Epithelial cell of esophagus (primary cell): ENCODE measurements around the gene ZPBP2.

Experiments used
- DNase-seq: peaks from one replicate; pipeline ENCODE4 v3.0.0; 2010; ENCODE audit warnings: low read depth
- H3K4me3 ChIP-seq: 2 replicates; pipeline ENCODE4 v1.5.1; 2011; ENCODE audit warnings: mild to moderate bottlenecking, low read length, control low read depth
- TF ChIP-seq, protein P1 (sequence below): IDR thresholded peaks from 2 replicates; pipeline ENCODE4 v1.5.1; 2011; ENCODE audit warnings: low read depth, mild to moderate bottlenecking, low read length, control low read depth, inconsistent platforms; ENCODE audit not compliant: insufficient read depth; ENCODE audit errors: missing control alignments

ZPBP2 gene

DNA sequence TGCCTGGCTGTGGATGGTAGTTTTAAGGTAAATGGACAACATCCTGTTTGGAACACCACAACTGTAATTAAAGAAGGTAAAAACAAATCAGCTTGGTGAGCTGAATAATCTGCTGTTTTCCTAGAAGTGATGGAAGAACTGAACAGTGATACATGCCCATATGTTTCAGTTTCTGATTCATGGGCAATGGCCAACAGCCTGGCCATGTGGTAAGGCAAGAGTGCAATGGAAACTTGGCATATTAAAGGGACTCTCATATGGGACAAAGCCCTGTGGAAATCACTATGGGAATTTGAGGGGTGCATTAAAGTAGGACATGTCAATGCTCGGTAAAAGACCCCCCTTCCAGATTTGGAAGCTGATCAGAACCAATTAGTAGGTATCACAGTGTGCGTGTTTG, 41.7 kb upstream of the ZPBP2 start:
- TF ChIP-seq, protein P1, sequence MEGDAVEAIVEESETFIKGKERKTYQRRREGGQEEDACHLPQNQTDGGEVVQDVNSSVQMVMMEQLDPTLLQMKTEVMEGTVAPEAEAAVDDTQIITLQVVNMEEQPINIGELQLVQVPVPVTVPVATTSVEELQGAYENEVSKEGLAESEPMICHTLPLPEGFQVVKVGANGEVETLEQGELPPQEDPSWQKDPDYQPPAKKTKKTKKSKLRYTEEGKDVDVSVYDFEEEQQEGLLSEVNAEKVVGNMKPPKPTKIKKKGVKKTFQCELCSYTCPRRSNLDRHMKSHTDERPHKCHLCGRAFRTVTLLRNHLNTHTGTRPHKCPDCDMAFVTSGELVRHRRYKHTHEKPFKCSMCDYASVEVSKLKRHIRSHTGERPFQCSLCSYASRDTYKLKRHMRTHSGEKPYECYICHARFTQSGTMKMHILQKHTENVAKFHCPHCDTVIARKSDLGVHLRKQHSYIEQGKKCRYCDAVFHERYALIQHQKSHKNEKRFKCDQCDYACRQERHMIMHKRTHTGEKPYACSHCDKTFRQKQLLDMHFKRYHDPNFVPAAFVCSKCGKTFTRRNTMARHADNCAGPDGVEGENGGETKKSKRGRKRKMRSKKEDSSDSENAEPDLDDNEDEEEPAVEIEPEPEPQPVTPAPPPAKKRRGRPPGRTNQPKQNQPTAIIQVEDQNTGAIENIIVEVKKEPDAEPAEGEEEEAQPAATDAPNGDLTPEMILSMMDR = no peak

DNA sequence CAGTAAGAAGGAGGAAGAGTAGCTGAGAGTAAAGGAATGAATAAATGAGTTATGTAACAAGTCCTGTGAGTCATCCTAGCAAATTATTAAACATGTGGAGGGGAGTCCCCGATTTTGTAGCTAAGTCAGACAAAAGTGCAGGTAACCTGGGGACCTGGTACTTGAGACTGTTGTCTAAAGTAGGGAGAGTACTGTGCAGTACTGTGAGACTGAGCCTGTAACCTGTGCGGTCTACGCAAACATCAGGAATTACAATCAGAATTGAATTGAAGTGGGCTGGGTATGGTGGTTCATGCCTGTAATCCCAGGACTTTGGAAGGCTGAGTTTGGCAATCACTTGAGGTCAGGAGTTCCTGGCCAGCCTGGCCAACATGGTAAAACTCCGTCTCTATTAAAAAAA, 39.6 kb upstream of the ZPBP2 start:
- peak; percentile 32 for DNase-seq
- no peak overlapping the region for H3K4me3 ChIP-seq
- TF ChIP-seq, protein P1 = no peak

More for the DNA sequence above, 41.7 kb upstream of the ZPBP2 start:
- no peak for DNase-seq
- no peak overlapping the region for H3K4me3 ChIP-seq

DNA sequence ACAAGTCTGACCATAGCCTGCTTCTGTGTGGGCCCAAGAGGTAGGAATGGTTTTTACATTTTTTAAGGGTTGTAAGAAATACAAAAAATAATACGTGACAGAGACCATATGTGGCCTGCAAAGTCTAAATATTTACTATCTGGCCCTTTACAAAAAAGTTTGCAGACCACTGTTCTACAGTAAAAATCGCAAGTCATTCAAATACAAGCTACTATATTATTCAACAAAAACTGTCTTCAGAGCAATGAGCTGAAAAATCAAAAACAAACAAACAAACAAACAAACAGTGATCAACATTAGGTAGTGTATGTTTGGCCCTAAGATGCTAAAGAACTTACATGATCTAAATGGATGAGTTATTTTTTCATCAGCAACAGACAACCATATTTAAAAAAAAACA, 36.4 kb upstream of the ZPBP2 start:
- DNase-seq = no peak
- TF ChIP-seq, protein P1 = no peak
- H3K4me3 ChIP-seq = no peak overlapping the region

DNA sequence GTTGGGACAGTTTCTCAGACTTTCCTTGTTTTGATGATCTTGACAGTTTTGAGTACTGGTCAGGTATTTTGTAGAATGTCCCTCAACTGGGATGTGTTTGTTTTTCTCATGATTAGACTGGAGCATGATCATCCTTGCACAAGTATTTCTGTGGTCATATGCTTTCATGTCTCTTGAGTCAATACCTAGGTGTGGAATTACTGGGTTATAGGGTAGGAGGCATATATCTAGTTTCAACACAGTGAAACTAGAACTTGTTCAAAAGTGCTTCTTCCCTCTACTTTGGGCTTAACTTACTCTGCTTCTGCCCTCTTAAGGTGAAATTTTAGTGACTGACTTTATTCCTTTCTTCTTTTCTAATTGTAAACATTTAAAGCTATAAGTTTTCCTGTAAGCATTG, 34.0 kb upstream of the ZPBP2 start:
- no peak overlapping the region for H3K4me3 ChIP-seq
- TF ChIP-seq, protein P1 = no peak
- DNase-seq = no peak

DNA sequence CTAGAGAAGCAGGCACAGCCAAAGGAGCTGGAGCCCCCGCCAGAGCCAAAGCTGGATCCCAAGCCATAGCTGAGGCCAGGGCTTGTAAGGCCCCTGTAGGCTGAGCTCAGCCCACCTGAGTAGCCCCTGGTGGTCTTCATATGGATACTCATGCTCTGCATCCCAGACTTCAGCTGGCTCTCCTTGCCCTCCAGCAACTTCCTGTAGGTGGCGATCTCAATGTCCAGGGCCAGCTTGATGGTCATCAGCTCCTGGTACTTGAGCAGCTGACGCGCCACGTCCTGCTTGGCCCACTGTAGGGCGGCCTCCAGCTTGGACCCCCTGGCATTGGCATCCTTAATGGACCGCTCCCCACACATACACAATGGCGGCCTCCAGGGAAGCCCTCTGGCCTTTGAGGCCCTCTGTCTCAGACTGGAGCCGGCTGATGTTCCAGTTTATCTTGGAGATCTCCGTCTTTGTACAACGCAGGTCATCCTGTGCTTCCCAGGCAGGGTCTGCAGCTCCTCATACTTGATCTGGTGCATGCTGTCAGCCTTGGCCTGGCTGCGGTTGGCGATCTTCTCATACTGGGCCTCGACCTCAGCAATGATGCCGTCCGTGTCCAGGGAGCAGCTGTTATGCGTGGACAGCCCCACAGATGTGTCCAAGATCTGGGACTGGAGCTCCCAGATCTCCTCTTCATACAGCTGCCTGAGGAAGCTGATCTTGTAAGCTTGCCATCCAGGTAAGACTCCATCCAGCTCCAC, 32.8 kb upstream of the ZPBP2 start:
- no peak overlapping the region for H3K4me3 ChIP-seq
- TF ChIP-seq, protein P1 = no peak
- no peak for DNase-seq

DNA sequence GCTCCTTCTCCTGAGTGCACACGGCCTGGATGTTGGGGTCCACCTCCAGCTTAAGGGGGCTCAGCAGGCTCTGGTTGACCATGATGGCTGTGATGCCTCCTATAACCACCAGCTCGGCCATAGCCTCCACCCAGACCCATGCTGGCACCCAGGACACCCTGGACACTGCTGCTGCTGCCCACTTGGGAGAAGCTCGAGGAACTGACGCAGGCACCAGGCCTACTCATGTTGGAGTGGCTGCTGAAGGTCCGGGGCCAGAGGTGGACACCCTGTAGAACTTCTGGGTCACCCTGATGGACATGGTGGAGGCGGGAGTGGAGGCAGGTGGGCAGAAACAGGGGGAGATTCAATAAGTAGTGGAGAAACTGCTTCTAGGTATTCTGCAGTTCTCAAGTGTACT, 31.9 kb upstream of the ZPBP2 start:
- H3K4me3 ChIP-seq = no peak overlapping the region
- DNase-seq = no peak
- TF ChIP-seq, protein P1 = no peak

DNA sequence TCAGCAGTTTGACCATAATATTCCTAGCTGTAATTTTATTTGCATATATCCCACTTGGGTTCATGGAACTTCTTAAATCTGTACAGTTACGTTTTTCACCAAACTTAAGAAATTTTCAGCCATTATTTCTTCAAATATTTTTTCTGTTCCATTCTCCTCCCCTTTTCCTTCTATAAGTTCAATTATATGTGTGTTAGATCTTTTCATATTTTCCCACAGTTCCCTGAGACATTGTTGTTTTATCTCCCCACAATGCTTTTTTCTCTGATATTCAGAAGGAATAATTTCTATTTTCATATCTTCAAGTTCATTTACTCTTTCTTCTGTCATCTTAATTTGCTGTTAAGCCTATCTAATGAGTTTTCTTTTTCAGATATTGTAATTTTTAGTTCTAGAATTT, 29.9 kb upstream of the ZPBP2 start:
- H3K4me3 ChIP-seq = no peak overlapping the region
- TF ChIP-seq, protein P1 = no peak
- DNase-seq = no peak
